HL-60 (cell line): ENCODE measurements around the gene SF3B3.

Experiments used
- POLR2AphosphoS5 ChIP-seq: IDR thresholded peaks from 2 replicates; pipeline ENCODE4 v1.6.1; 2012; ENCODE audit warnings: low read depth
- TF ChIP-seq, protein P1 (sequence below): IDR thresholded peaks from one replicate; pipeline ENCODE4 v1.5.1; 2011; ENCODE audit warnings: low read length, control low read depth, inconsistent platforms; ENCODE audit not compliant: insufficient read depth

DNA sequence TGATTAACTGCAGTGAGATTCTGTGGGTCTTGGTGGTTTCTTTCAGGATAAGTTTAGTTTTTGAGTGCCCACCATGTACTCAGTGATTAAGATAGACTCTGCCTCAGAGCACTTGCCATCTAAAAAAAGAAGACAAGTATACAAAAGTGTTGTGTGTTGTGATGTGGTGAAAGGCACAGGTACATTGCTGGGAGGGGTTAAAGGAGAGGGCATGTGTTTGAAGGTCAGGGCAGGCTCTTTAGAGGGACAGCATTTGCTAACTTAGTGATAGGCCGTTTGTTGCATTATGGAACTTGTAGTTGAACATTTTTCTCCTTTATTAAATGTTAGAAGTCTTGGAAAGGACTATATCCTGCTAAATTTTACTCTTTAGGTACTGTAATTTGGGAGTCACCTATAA is 26.5 kb downstream of the SF3B3 start:
- TF ChIP-seq, protein P1, sequence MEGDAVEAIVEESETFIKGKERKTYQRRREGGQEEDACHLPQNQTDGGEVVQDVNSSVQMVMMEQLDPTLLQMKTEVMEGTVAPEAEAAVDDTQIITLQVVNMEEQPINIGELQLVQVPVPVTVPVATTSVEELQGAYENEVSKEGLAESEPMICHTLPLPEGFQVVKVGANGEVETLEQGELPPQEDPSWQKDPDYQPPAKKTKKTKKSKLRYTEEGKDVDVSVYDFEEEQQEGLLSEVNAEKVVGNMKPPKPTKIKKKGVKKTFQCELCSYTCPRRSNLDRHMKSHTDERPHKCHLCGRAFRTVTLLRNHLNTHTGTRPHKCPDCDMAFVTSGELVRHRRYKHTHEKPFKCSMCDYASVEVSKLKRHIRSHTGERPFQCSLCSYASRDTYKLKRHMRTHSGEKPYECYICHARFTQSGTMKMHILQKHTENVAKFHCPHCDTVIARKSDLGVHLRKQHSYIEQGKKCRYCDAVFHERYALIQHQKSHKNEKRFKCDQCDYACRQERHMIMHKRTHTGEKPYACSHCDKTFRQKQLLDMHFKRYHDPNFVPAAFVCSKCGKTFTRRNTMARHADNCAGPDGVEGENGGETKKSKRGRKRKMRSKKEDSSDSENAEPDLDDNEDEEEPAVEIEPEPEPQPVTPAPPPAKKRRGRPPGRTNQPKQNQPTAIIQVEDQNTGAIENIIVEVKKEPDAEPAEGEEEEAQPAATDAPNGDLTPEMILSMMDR = no peak
- no peak for TF ChIP-seq POLR2AphosphoS5
